Kidney capillary endothelial cell (primary cell): Measurements from ENCODE around the gene EPN3.

Experiments
- DNase-seq: peaks from one replicate; pipeline ENCODE4 v3.0.0-alpha.2; 2018; ENCODE audit warnings: low spot score

The EPN3 gene

DNA sequence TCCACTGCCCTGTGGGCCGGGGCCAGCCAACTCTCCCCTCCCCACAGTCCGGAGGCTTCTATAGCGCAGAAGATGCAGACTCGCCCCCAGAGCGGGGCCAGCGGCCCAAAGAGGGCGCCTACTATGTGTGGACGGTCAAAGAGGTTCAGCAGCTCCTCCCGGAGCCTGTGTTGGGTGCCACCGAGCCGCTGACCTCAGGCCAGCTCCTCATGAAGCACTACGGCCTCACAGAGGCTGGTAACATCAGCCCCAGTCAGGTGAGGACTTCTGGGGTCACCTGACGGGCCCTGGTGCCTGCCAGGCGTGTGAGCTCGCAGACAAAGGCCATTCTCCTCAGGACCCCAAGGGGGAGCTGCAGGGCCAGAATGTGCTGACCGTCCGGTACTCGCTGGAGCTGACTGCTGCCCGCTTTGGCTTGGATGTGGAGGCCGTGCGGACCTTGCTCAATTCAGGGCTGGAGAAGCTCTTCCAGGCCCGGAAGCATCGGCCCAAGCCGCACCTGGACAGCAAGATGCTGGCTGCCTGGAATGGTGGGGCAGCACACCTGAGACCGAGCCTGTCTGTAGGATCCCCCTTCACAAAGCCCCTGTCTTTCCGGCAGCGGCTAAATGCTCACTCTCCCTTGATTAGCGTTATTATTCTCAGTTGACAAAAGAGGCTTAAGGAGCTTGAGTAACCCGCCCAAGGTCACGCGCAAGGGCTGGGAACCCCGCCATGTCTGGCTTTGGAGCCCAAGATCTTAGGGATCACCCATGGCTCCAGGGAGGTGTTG is 18.3 kb downstream of the EPN3 start:
- peak; percentile 74 for DNase-seq

DNA sequence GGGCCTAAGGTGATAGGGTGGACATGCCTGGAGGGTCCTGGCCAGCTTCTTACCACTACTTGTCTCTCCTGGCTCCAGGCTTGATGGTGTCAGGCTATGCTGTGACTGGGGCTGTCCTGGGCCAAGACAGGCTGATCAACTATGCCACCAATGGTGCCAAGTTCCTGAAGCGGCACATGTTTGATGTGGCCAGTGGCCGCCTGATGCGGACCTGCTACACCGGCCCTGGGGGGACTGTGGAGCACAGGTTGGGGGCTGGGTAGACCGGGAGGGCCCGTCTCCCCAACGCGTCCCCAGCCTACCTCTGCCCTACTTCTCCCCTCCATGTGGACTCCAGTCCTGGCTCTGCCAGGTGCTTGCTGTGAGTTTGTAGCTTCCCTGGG is 18.9 kb downstream of the EPN3 start:
- DNase-seq = no peak

DNA sequence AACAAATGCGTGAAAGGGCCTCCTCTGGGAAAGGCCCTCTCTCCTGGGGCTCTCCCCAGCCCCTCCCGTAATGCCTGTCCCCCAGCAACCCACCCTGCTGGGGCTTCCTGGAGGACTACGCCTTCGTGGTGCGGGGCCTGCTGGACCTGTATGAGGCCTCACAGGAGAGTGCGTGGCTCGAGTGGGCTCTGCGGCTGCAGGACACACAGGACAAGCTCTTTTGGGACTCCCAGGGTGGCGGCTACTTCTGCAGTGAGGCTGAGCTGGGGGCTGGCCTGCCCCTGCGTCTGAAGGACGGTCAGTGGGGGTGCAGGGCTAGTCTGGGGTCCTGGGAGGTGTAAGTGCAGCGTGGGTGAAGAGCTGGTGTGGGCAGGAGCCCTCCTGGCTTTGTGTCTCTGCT is 19.3 kb downstream of the EPN3 start:
- DNase-seq = no peak

DNA sequence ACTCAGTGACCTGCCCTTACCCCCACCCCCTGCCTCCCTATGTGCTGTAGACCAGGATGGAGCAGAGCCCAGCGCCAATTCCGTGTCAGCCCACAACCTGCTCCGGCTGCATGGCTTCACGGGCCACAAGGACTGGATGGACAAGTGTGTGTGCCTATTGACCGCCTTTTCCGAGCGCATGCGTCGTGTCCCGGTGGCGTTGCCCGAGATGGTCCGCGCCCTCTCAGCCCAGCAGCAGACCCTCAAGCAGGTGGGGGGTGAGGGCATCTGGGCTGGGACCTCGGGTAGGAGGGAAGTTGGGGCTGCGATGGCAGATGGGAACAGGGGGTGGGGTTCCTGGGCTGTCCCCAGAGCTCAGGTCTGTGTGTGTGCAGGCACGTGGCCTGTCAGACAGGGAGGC is 21.7 kb downstream of the EPN3 start:
- DNase-seq = no peak

DNA sequence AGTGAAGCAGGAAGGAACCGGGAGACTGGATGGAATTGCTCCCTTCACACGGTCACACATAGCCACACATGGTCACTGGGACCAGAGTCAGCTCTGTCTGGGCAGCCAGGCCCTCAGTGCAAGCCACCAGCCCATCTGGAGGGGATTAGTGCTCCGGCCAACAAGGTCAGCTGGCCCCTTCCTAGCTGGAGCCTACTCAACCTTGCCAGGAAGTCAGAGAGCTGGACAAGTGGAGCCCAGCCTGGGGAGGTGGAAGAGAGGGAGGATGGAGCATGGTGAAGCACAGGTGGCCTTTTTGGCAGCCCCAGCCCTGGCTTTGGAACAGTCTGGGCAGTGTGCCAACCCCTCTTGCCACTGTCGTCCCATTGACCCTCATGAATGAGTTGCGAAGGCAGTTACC is 24.3 kb downstream of the EPN3 start:
- DNase-seq = no peak

DNA sequence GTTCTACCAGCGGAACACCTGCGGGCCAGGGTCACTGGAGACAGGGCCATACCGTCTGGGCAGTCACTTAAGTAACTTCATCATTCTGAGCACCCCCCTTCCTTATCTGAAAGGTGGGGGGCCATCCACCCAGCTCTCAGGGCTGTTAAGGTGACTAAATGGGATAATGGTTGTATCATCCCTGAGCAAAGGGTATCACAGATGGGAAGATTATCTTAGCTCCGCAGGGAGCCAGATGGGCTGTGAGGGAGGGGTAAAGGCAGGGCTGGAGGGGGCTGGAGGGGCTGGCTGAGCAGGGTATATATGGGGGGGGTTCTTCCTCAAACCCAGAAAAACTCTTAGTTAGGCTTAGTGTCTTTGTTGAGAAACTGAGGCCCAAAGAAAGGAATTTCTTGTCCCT is 25.1 kb downstream of the EPN3 start:
- DNase-seq = no peak

DNA sequence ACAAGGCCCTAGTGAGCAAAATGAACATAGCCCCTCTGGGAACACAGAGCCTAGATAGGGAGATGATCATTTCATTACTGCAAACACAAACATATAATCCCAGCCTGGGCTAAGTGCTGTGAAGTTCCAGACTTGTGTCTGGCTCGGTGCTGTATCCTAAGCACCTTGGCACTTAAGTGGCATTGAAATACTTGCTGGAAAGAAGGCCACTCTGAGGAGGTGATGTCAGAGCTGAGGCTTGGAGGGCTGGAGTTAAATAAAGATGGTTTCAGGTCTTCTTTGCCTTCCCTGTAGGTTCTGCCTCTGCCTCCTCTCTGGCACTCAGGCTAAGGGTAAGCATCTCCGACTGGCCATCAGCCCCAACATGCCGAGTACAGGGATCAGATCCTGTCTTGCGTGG is 25.6 kb downstream of the EPN3 start:
- no peak for DNase-seq

DNA sequence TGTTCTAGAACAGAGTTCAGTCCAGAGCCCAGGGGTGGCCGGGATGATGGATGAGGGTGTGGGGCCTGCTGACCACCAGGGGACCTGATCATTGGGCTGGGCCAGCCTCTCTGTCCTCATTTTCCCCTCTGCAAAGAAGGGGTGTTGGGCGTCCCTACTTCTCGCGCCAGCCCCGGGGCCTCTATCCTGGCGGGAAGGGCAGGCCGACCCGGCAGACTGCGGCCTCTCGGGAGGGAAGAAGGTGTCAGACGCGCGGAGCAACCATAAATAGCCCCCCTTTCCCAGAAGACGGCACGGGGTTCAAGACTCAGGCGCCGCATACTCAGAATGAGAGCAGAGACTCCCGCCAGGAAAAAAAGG is 26.0 kb downstream of the EPN3 start:
- no peak for DNase-seq

DNA sequence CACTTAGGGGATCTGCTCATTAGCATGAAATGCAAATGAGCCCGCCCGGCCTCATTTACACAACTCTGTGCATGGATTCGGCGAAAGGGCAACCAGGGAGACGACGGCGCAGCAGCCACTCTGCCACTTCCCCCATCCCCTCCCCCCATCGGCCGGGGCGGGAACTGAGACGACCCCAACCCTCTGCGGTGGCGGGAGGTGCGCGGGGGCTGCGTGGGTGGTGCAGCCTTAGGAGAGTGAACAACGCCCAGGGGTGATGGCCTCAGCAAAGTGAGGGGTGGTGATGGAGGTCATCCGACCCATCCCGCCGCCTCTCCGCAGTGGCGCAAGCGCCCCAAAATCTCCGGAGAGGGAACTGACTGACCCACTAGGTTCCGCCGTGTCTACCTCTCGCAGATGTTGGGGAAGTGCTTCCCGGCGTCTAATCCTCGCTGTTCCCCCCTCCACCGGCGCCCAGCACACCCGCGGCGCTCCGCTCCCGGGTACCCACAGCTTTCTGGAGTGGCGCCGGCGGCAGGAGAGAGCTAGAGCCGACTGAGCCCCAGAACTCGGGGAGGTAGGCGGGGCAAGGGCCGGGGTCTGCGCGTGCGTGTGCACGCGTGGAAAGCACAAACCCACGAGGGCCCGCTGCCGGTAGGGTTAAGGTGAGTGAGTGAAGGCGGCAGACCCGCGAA is 26.5 kb downstream of the EPN3 start:
- DNase-seq = no peak

DNA sequence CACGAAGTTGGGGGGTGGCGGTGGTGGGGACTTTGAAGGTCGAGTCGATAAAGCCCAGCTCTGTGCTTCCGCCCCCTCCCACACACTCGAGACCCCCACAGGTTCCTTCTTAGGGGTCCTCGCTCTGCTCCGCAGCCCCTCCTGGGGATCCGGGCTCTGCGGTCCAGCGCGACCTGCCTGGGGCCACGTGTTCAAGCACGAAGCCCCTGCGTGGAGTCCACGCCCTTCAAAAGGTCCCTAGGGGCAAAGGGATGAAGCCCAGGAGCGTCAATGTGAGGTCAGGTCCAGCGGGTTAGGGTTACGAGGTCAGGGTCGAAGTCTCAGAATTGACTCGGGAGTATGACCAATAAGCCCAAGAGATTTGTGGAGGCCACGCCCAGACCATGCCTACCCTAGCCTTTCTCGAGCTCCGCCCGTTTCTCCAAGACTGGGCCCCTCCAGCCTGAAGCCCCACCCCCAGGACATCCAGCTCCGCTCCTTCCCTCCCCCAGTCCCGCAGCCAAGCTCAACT is 27.2 kb downstream of the EPN3 start:
- DNase-seq = no peak

DNA sequence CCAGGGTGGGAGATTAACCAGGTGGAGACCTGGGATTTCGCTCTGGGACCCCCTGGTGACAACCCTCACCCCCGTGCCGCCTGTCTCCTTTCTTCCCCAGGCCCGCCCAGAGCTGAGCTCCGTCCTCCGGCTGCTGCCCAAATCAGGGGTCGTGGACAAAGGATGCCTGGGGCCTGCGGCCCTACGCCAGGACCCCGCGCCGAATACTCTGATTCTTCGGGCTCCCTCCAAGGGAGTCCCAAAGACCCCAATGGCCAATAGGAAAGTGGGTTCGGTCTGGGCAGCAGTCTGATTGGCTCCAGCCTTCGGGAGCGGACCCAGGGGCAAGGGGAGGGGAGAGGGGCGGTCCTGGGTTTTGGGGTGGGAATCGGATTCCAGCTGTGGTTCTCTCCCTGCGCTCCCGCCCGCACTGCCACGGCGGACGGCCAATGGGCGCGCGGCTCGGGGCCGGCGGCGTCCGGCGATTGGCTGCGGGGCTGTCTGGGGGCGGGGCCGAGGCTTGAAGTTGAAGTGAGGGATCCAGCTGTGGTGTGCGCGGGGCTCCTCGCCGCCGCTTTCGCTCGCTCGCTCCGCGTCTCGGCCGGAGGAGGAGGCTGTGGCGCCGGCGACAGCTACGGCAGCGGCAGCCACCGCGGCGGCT is 27.8 kb downstream of the EPN3 start, which contains the start of gene CACNA1G:
CACNA1G (plus strand) TSS at position 531 of the 640 bp plus-strand sequence. CDS start 745 bp downstream, outside the sequence.
- DNase-seq = peak; percentile 69

DNA sequence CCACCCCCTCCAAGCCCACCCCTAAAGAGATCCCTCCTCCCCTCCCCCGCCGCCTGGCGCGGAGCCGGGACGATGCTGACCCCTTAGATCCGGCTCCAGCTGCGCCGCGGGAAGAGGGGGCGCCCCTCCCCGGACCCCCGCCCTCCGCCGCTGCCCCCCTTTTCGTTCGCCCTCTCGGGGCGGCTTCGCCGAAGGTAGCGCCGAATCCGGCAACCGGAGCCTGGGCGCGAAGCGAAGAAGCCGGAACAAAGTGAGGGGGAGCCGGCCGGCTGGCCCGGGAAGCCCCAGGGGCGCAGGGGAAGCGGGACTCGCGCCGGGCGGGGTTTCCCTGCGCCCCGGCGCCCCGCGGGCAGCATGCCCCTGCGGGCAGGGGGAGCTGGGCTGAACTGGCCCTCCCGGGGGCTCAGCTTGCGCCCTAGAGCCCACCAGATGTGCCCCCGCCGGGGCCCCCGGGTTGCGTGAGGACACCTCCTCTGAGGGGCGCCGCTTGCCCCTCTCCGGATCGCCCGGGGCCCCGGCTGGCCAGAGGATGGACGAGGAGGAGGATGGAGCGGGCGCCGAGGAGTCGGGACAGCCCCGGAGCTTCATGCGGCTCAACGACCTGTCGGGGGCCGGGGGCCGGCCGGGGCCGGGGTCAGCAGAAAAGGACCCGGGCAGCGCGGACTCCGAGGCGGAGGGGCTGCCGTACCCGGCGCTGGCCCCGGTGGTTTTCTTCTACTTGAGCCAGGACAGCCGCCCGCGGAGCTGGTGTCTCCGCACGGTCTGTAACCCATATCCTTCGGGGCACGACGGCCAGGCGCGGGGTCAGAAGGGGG is 28.6 kb downstream of the EPN3 start:
- DNase-seq = no peak

DNA sequence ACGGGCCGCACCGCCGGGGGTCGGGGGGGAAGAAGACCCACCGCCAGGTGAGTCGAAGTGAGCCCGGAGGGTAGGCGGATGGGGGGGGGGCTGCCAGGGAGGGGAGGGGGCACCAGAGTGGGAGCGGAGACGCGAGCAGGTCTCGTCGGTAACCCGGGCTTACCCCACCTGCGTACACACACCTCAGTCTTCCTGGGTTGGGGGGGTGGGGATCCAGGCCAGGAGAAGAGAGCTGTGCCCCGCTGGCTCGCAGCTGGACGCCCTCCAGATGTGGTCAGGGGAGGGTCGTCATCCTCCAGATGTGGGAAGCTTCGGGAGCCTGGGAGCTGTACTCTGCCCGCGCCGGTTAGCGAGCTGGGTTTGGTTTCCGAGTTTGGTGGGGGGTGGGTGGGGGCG is 29.2 kb downstream of the EPN3 start:
- DNase-seq = no peak

DNA sequence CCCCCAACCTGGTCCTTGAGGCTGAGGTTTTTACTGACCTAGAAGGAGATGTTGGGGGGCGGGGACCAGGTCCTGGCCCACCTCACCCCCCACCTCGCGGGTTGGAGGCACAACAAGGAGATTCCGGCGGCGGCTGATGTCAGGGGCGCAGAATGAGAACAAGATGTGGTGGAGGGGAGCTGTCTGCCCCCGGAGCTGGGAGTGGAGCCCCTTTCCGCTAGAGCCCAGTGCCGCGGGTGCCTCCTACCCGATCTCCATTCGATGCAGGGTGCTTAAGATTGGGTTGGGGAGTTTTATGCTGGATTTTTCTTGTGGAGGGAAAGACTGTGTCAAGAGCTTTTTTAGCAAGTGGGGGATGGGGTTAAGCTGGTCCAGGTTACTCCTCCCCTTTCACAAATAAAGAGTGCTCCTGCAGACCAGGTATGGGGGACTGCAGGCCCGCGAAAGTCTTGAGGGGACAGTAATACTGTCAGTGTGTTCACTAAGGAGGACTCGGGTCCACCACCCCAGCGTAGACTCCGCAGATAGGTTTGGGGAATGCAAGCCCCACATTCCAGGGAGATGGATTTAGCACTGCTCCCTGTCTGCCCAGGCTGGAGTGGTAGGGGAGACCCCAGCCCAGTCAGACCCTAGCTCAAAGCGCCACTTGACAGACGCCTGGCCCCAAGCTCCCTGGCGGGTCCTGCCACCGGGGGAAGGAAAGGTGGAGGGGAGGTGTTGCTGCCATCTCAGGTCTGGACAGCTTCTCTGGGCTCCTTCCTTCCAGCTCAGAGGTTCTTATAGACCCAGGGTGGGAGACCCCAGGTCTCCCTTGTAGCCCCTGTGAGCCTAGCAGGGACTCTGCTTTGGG is 29.9 kb downstream of the EPN3 start:
- DNase-seq = no peak

DNA sequence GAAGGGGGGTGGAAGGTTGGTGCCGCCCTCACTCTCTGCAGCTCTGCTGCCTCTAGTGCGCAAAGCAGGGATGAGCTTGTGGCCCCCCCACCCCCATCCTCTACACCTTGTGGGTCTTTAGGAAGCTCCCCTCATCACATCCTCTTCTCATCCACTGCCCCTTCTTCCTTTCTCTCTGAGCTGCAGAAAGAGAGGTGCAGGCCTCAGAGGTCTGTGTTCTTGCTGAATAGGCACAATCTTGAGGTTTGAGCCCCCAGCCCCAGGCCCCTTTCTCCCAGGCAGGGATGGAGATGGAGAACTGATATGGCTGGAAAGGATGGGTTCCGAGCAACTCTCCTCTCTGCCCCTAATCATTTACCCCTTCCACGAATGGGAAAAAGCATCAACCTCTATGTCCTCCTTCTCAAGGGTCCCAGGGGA is 30.6 kb downstream of the EPN3 start:
- DNase-seq = no peak

DNA sequence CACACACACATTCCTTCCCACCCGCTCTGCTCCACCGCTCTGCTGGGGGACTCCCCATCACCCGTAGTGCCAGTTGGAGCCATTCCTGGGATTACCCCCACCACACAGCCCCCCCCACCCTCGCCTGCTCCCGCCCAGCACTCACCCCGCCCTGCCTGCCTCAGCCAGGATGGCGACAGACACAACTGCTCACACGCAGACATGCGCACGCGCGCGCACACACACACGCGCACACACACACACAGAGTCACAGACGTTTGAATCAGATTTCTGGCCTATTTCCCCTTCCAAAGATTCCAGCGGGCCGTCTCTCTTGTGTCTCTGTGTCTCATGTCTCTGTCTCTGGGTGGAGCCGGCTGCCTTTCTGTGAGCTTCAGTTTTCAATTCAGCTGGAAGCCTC is 32.4 kb downstream of the EPN3 start:
- peak; percentile 18 for DNase-seq

DNA sequence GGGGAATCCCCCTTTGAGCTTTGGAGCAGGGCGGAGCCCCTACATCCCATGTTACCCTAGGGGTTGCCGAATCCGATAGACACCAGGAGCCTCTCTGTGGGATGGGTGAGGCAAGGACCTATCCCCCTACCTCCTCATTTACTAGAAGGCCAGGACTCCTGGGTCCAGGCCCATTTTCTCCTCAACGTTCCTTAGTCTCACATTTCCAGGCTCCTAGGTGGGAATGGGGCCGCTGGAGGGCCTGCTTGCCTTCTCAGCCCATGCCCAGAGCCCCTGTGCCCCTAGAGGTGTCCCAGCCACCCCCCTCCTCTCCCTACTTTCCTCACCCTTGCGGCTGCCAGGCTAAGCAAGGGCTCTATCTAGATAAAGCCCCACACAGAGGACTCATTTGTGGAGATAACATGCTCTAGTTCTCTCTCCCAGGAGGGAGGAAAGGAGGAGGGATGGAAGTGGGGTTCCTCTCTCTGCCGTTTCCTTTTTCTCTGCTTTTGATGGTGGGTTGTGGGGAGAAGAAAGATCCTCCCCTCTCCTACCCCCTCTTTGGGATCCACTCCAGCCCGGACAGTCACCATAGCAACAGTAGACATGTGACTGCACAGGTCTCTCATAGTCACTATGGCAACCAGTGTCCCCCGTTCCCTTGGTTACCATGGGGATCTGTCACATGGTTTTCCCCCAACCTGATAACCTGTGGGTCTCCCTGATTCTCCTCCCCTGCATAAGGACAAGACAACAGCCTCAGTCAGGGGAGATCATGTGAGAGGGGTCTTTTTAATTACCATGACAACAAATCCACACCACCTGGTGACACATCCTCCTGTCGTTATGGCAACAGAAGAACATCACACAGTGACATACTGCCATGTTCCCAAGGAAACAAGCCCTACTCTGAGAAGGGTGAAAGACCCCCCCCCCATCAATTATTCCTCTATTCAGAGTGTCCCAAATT is 33.1 kb downstream of the EPN3 start:
- DNase-seq = no peak

DNA sequence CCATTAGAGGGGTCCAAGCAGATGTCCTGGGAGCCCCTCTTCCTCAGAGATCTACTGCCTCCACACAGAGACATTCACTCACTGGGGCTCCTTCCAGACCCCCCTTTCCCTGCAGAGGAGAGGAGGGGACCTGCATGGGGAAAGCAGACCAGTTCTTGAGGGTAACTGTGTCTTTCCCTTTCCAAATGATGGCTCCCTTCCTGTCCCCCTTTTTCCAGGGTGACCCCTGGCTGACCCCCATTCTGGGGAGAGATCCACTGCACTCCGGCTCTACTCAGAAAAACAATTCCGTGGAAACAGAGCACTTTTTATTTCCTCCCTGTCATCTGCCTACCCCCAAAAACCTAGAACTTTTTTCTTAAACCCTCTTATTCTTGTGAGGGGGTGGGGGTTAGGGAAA is 34.4 kb downstream of the EPN3 start:
- DNase-seq = no peak

DNA sequence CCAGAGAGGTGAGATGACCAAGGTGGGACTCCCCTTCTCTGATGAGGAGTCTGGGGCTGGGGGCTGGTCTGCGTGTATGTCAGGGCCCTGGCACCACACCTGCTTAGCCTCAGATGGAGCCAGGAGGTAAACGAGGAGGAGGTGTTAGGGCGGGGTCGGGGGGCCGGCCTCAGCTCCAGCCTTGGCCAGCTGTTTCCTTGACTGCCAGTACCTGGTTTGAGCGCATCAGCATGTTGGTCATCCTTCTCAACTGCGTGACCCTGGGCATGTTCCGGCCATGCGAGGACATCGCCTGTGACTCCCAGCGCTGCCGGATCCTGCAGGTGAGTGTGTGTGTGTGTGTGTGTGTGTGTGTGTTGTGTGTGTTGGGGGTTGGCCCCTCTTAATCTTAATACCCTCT is 36.1 kb downstream of the EPN3 start:
- no peak for DNase-seq

DNA sequence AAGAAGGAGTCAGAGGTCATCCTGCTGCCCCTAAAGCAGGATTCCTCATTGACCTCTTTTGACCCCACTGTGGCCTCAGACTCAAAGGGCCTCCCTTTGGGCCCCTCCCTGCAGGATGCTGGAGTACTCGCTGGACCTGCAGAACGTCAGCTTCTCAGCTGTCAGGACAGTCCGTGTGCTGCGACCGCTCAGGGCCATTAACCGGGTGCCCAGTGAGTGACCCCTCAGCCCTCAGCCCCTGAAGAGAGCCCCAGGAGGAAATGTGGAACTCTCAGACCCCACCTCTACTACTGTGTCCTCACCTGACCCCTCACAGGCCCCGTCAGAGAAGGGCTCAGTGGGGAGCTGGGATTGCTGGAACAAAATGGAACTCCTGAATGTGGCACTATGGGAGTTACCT is 37.1 kb downstream of the EPN3 start:
- no peak for DNase-seq
